ENCODE measurements around the gene RIN3. TPM values are rescaled to one million over a fixed set of nuclear protein-coding genes. Genes with fewer than 3 reads are reported as not detected.

Gene RIN3
- total RNA-seq, 1 donor from 2014 or later, result 28.0 TPM

DNA sequence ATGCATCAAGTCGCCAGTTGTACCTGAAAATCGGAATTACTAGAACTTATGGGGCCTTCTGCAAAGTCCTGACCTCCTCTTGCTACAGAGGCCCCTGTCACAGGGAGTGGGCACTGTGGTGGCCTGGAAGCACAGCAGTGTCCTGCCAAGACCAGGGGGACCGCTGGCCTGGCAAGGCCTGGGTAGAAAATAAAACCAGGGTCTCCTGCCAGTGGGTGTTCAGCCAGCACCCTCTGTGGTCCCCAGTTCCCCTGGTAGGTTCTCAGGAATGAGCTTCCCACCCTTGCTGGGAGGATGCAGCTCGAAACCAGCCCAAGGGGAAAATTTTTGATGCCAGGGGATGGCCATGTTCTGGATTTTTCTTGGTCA is 43.9 kb downstream of the RIN3 start:
- H3K9me3 Mint-ChIP-seq (ENCODE audit: unreplicated experiment), result peaks cover 5% of the 10 kb centered on the region
- Histone ChIP-seq H3K9me3 (ENCODE audit: insufficient read depth, low read depth, low read length) (no peaks in the 10 kb centered on the region), H3K36me3 (ENCODE audit: insufficient read depth, low read length) (no peaks in the 10 kb centered on the region), H2AFZ (ENCODE audit: low read depth, low read length) (no peak overlapping the region), H3K4me3 (ENCODE audit: insufficient read depth, low read depth, low read length) (no peak overlapping the region), H3K4me2 (ENCODE audit: low read length) (no peak overlapping the region), H4K20me1 (ENCODE audit: insufficient read depth, low read length) (peaks cover 16% of the 10 kb centered on the region), H3K79me2 (ENCODE audit: insufficient read depth, low read length) (no peaks in the 10 kb centered on the region), H3K27me3 (ENCODE audit: insufficient read depth, low read length) (no peaks in the 10 kb centered on the region), H3K4me1 (ENCODE audit: insufficient read depth, low read length) (peaks cover 20% of the 10 kb centered on the region), H3K27ac (ENCODE audit: low read depth, low read length) (no peak overlapping the region), H3K9ac (ENCODE audit: low read length) (no peak overlapping the region)
- H3K27ac Mint-ChIP-seq (ENCODE audit: unreplicated experiment), result no peak overlapping the region
- TF ChIP-seq EZH2 (IDR thresholded peaks at IDR 0.05; ENCODE audit: insufficient read depth, low read length), result no peak
- TF ChIP-seq, protein P1, sequence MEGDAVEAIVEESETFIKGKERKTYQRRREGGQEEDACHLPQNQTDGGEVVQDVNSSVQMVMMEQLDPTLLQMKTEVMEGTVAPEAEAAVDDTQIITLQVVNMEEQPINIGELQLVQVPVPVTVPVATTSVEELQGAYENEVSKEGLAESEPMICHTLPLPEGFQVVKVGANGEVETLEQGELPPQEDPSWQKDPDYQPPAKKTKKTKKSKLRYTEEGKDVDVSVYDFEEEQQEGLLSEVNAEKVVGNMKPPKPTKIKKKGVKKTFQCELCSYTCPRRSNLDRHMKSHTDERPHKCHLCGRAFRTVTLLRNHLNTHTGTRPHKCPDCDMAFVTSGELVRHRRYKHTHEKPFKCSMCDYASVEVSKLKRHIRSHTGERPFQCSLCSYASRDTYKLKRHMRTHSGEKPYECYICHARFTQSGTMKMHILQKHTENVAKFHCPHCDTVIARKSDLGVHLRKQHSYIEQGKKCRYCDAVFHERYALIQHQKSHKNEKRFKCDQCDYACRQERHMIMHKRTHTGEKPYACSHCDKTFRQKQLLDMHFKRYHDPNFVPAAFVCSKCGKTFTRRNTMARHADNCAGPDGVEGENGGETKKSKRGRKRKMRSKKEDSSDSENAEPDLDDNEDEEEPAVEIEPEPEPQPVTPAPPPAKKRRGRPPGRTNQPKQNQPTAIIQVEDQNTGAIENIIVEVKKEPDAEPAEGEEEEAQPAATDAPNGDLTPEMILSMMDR (IDR thresholded peaks at IDR 0.05; ENCODE audit: insufficient read depth, low read depth, low read length), result no peak
- DNase-seq (ENCODE audit: low read depth), result no peak
- peaks cover 11% of the 10 kb centered on the region for H3K36me3 Mint-ChIP-seq (ENCODE audit: low read depth, unreplicated experiment)
- H3K27me3 Mint-ChIP-seq (ENCODE audit: low read depth, unreplicated experiment), result no peaks in the 10 kb centered on the region
- H3K4me3 Mint-ChIP-seq (ENCODE audit: unreplicated experiment), result no peak overlapping the region
- H3K4me1 Mint-ChIP-seq (ENCODE audit: low read depth, unreplicated experiment), result peaks cover 31% of the 10 kb centered on the region
- no peak for FAIRE-seq

DNA sequence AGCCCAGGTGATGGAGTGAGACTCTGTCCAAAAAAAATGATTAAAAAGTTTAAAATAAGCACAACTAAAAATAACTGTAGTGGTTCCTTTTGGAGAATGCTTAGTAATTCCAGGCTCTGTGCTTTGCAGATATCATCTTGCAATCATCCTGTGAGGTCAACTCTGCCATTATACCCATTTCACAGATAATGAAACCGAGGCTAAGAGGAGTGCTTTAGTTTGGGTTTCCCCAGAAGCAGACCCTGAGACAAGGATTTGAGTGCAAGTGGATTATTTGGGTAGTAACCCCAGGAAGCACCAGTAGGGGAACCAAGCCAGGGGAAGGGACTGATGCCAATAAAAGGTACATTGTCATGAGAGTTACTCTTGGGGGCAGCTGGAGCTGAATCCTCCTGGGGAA is 44.7 kb downstream of the RIN3 start:
- Histone ChIP-seq H3K4me2 (ENCODE audit: low read length) (no peak overlapping the region), H2AFZ (ENCODE audit: low read depth, low read length) (no peak overlapping the region), H4K20me1 (ENCODE audit: insufficient read depth, low read length) (peaks cover 13% of the 10 kb centered on the region), H3K27ac (ENCODE audit: low read depth, low read length) (no peak overlapping the region), H3K79me2 (ENCODE audit: insufficient read depth, low read length) (no peaks in the 10 kb centered on the region), H3K9ac (ENCODE audit: low read length) (no peak overlapping the region), H3K36me3 (ENCODE audit: insufficient read depth, low read length) (no peaks in the 10 kb centered on the region), H3K4me3 (ENCODE audit: insufficient read depth, low read depth, low read length) (no peak overlapping the region), H3K27me3 (ENCODE audit: insufficient read depth, low read length) (no peaks in the 10 kb centered on the region), H3K9me3 (ENCODE audit: insufficient read depth, low read depth, low read length) (no peaks in the 10 kb centered on the region), H3K4me1 (ENCODE audit: insufficient read depth, low read length) (peaks cover 22% of the 10 kb centered on the region)
- peaks cover 5% of the 10 kb centered on the region for H3K9me3 Mint-ChIP-seq (ENCODE audit: unreplicated experiment)
- H3K4me1 Mint-ChIP-seq (ENCODE audit: low read depth, unreplicated experiment), result peaks cover 26% of the 10 kb centered on the region
- no peak overlapping the region for H3K4me3 Mint-ChIP-seq (ENCODE audit: unreplicated experiment)
- no peak for DNase-seq (ENCODE audit: low read depth)
- H3K36me3 Mint-ChIP-seq (ENCODE audit: low read depth, unreplicated experiment), result peaks cover 11% of the 10 kb centered on the region
- no peak overlapping the region for H3K27ac Mint-ChIP-seq (ENCODE audit: unreplicated experiment)
- FAIRE-seq, result no peak
- TF ChIP-seq, protein P1 (IDR thresholded peaks at IDR 0.05; ENCODE audit: insufficient read depth, low read depth, low read length), result no peak
- no peak for TF ChIP-seq EZH2 (IDR thresholded peaks at IDR 0.05; ENCODE audit: insufficient read depth, low read length)
- no peaks in the 10 kb centered on the region for H3K27me3 Mint-ChIP-seq (ENCODE audit: low read depth, unreplicated experiment)

DNA sequence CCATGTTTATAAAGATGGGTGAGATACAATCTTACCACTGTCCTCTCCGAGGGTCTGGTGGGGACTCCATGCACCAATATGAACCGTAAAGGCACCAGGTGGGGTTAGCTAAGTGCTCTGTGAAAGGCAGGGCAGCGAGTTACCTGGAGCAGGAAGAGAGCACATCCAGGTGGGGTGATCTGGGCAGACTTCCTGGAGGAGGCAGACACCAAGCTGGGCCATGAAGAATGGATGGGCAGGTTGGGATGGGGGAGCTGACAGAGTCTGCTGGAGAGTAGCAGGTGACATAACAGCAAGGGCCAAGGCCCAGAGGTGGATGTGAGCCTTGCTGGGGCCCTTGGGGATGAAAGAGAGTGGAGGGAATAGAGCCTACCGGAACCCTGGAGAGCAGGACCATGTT is 45.9 kb downstream of the RIN3 start:
- Histone ChIP-seq H3K4me1 (ENCODE audit: insufficient read depth, low read length) (peaks cover 18% of the 10 kb centered on the region), H3K27me3 (ENCODE audit: insufficient read depth, low read length) (no peaks in the 10 kb centered on the region), H3K9me3 (ENCODE audit: insufficient read depth, low read depth, low read length) (no peaks in the 10 kb centered on the region), H3K36me3 (ENCODE audit: insufficient read depth, low read length) (no peaks in the 10 kb centered on the region), H4K20me1 (ENCODE audit: insufficient read depth, low read length) (peaks cover 13% of the 10 kb centered on the region), H3K27ac (ENCODE audit: low read depth, low read length) (no peak overlapping the region), H3K4me2 (ENCODE audit: low read length) (no peak overlapping the region), H3K79me2 (ENCODE audit: insufficient read depth, low read length) (no peaks in the 10 kb centered on the region), H2AFZ (ENCODE audit: low read depth, low read length) (no peak overlapping the region), H3K4me3 (ENCODE audit: insufficient read depth, low read depth, low read length) (no peak overlapping the region), H3K9ac (ENCODE audit: low read length) (no peak overlapping the region)
- no peaks in the 10 kb centered on the region for H3K27me3 Mint-ChIP-seq (ENCODE audit: low read depth, unreplicated experiment)
- no peak overlapping the region for H3K4me3 Mint-ChIP-seq (ENCODE audit: unreplicated experiment)
- DNase-seq (ENCODE audit: low read depth), result no peak
- no peak for FAIRE-seq
- TF ChIP-seq, protein P1 (IDR thresholded peaks at IDR 0.05; ENCODE audit: insufficient read depth, low read depth, low read length), result no peak
- no peak for TF ChIP-seq EZH2 (IDR thresholded peaks at IDR 0.05; ENCODE audit: insufficient read depth, low read length)
- H3K27ac Mint-ChIP-seq (ENCODE audit: unreplicated experiment), result no peak overlapping the region
- peaks cover 11% of the 10 kb centered on the region for H3K36me3 Mint-ChIP-seq (ENCODE audit: low read depth, unreplicated experiment)
- peaks cover 27% of the 10 kb centered on the region for H3K4me1 Mint-ChIP-seq (ENCODE audit: low read depth, unreplicated experiment)
- H3K9me3 Mint-ChIP-seq (ENCODE audit: unreplicated experiment), result peaks cover 5% of the 10 kb centered on the region

Data from astrocyte (in vitro differentiated cells and primary cell).